ENCODE data around the gene CACNA2D1. TPM values are rescaled to one million over a fixed set of nuclear protein-coding genes. Genes with fewer than 3 reads are reported as not detected.

CACNA2D1 gene
- polyA plus RNA-seq, 6 donors from 2014 or later = not detected

GRCh38 chr7:82044497-82045080, 399.0 kb downstream of the CACNA2D1 start:
- ATAC-seq (ENCODE audit: low read depth in 2 of 2) (no peak), DNase-seq (no peak)
- Mint-ChIP-seq H3K36me3 (no peaks in the 10 kb centered on the region), H3K9me3 (no peaks in the 10 kb centered on the region), H3K27me3 (no peaks in the 10 kb centered on the region), H3K4me1 (no peaks in the 10 kb centered on the region), H3K27ac (no peak overlapping the region), H3K4me3 (no peak overlapping the region)

- ATAC-seq (ENCODE audit: low read depth in 2 of 2) (no peak), DNase-seq (no peak)
- H3K4me3 Mint-ChIP-seq = no peak overlapping the region
These were observed 404.0 kb downstream of the CACNA2D1 start for GRCh38 chr7:82039621-82040020.

GRCh38 chr7:82036146-82036886, 407.3 kb downstream of the CACNA2D1 start:
- H3K9me3 Mint-ChIP-seq = no peaks in the 10 kb centered on the region
- H3K27ac Mint-ChIP-seq = no peak overlapping the region
- H3K4me1 Mint-ChIP-seq = no peaks in the 10 kb centered on the region
- H3K36me3 Mint-ChIP-seq = no peaks in the 10 kb centered on the region
- ATAC-seq (ENCODE audit: low read depth in 2 of 2) = no peak
- no peak for DNase-seq
- no peak overlapping the region for H3K4me3 Mint-ChIP-seq
- H3K27me3 Mint-ChIP-seq = no peaks in the 10 kb centered on the region

More at GRCh38 chr7:82039621-82040020, 404.0 kb downstream of the CACNA2D1 start:
- no peaks in the 10 kb centered on the region for H3K36me3 Mint-ChIP-seq
- H3K27ac Mint-ChIP-seq = no peak overlapping the region
- no peaks in the 10 kb centered on the region for H3K9me3 Mint-ChIP-seq
- H3K4me1 Mint-ChIP-seq = no peaks in the 10 kb centered on the region
- H3K27me3 Mint-ChIP-seq = no peaks in the 10 kb centered on the region

- no peaks in the 10 kb centered on the region for H3K27me3 Mint-ChIP-seq
- ATAC-seq (ENCODE audit: low read depth in 2 of 2) (no peak), DNase-seq (no peak)
- no peaks in the 10 kb centered on the region for H3K9me3 Mint-ChIP-seq
- H3K27ac Mint-ChIP-seq = no peak overlapping the region
- H3K4me1 Mint-ChIP-seq = no peaks in the 10 kb centered on the region
- no peaks in the 10 kb centered on the region for H3K36me3 Mint-ChIP-seq
- H3K4me3 Mint-ChIP-seq = no peak overlapping the region
These were observed 408.1 kb downstream of the CACNA2D1 start for GRCh38 chr7:82035456-82035855.

GRCh38 chr7:82032901-82033300, 410.7 kb downstream of the CACNA2D1 start:
- H3K4me3 Mint-ChIP-seq = no peak overlapping the region
- DNase-seq = no peak
- no peaks in the 10 kb centered on the region for H3K4me1 Mint-ChIP-seq
- H3K27ac Mint-ChIP-seq = no peak overlapping the region
- H3K9me3 Mint-ChIP-seq = no peaks in the 10 kb centered on the region
- no peak for ATAC-seq (ENCODE audit: low read depth in 2 of 2)
- no peaks in the 10 kb centered on the region for H3K36me3 Mint-ChIP-seq
- no peaks in the 10 kb centered on the region for H3K27me3 Mint-ChIP-seq

- no peaks in the 10 kb centered on the region for H3K27me3 Mint-ChIP-seq
- no peak for ATAC-seq (ENCODE audit: low read depth in 2 of 2)
- H3K4me1 Mint-ChIP-seq = no peaks in the 10 kb centered on the region
- DNase-seq = no peak
- H3K4me3 Mint-ChIP-seq = no peak overlapping the region
- no peaks in the 10 kb centered on the region for H3K9me3 Mint-ChIP-seq
- no peaks in the 10 kb centered on the region for H3K36me3 Mint-ChIP-seq
- H3K27ac Mint-ChIP-seq = no peak overlapping the region
These were observed 414.2 kb downstream of the CACNA2D1 start for GRCh38 chr7:82029236-82029913.

GRCh38 chr7:82028097-82028496, 415.5 kb downstream of the CACNA2D1 start:
- no peak overlapping the region for H3K27ac Mint-ChIP-seq
- no peaks in the 10 kb centered on the region for H3K9me3 Mint-ChIP-seq
- H3K27me3 Mint-ChIP-seq = no peaks in the 10 kb centered on the region
- ATAC-seq (ENCODE audit: low read depth in 2 of 2) (no peak), DNase-seq (no peak)
- H3K36me3 Mint-ChIP-seq = no peaks in the 10 kb centered on the region
- no peaks in the 10 kb centered on the region for H3K4me1 Mint-ChIP-seq
- H3K4me3 Mint-ChIP-seq = no peak overlapping the region

- Mint-ChIP-seq H3K27ac (no peak overlapping the region), H3K27me3 (no peaks in the 10 kb centered on the region), H3K4me1 (no peaks in the 10 kb centered on the region), H3K36me3 (no peaks in the 10 kb centered on the region), H3K4me3 (no peak overlapping the region), H3K9me3 (no peaks in the 10 kb centered on the region)
- DNase-seq (no peak), ATAC-seq (ENCODE audit: low read depth in 2 of 2) (no peak)
These were observed 421.9 kb downstream of the CACNA2D1 start for GRCh38 chr7:82021713-82022112.

- no peak for DNase-seq
- Mint-ChIP-seq H3K27ac (no peak overlapping the region), H3K36me3 (no peaks in the 10 kb centered on the region), H3K4me1 (no peaks in the 10 kb centered on the region), H3K27me3 (no peaks in the 10 kb centered on the region), H3K9me3 (no peaks in the 10 kb centered on the region), H3K4me3 (no peak overlapping the region)
- no peak for ATAC-seq (ENCODE audit: low read depth in 2 of 2)
These were observed 422.5 kb downstream of the CACNA2D1 start for GRCh38 chr7:82021036-82021435.

GRCh38 chr7:82019551-82020475, 423.8 kb downstream of the CACNA2D1 start:
- Mint-ChIP-seq H3K27ac (no peak overlapping the region), H3K9me3 (no peaks in the 10 kb centered on the region), H3K4me3 (no peak overlapping the region), H3K27me3 (no peaks in the 10 kb centered on the region), H3K36me3 (no peaks in the 10 kb centered on the region), H3K4me1 (no peaks in the 10 kb centered on the region)
- no peak for DNase-seq
- no peak for ATAC-seq (ENCODE audit: low read depth in 2 of 2)

- Mint-ChIP-seq H3K4me3 (no peak overlapping the region), H3K27me3 (no peaks in the 10 kb centered on the region), H3K4me1 (no peaks in the 10 kb centered on the region), H3K27ac (no peak overlapping the region), H3K36me3 (no peaks in the 10 kb centered on the region), H3K9me3 (no peaks in the 10 kb centered on the region)
- DNase-seq (no peak), ATAC-seq (ENCODE audit: low read depth in 2 of 2) (no peak)
These were observed 425.4 kb downstream of the CACNA2D1 start for GRCh38 chr7:82018226-82018625.

GRCh38 chr7:82017334-82017943, 426.1 kb downstream of the CACNA2D1 start:
- Mint-ChIP-seq H3K27me3 (no peaks in the 10 kb centered on the region), H3K4me3 (no peak overlapping the region), H3K4me1 (no peaks in the 10 kb centered on the region), H3K27ac (no peak overlapping the region), H3K36me3 (no peaks in the 10 kb centered on the region), H3K9me3 (no peaks in the 10 kb centered on the region)
- no peak for ATAC-seq (ENCODE audit: low read depth in 2 of 2)
- no peak for DNase-seq

- Mint-ChIP-seq H3K36me3 (no peaks in the 10 kb centered on the region), H3K9me3 (no peaks in the 10 kb centered on the region), H3K27ac (no peak overlapping the region), H3K27me3 (no peaks in the 10 kb centered on the region), H3K4me1 (no peaks in the 10 kb centered on the region), H3K4me3 (no peak overlapping the region)
- DNase-seq (no peak), ATAC-seq (ENCODE audit: low read depth in 2 of 2) (no peak)
These were observed 427.8 kb downstream of the CACNA2D1 start for GRCh38 chr7:82015751-82016150.
